GM13976 (cell line): ENCODE measurements around the gene SELE.

ENCODE experiments used
- DNase-seq: peaks from one replicate; pipeline ENCODE4 v3.0.0; 2012; ENCODE audit warnings: low spot score
- CTCF ChIP-seq: IDR thresholded peaks from 2 replicates; pipeline ENCODE4 v1.5.1; 2012; ENCODE audit warnings: borderline replicate concordance, mild to moderate bottlenecking; ENCODE audit not compliant: insufficient read depth; ENCODE audit errors: extremely low read depth, missing control alignments, control extremely low read depth
- in situ Hi-C: fragments of 300-500 bp; cut with MboI; formaldehyde crosslinking; loops from one replicate; pipeline ENCODE4 v1.12.0; 2022; ENCODE audit warnings: low sequenced_read_pairs, mixed read lengths, inconsistent platforms; ENCODE audit not compliant: unreplicated experiment

Gene SELE

GRCh38 chr1:169746550-169746949, 12.7 kb upstream of the SELE start:
- no peak for TF ChIP-seq CTCF
- no peak for DNase-seq
- in situ Hi-C loops = no loop called here

- DNase-seq = no peak
- in situ Hi-C loops = no loop called here
- TF ChIP-seq CTCF = no peak
These were observed 11.4 kb upstream of the SELE start for GRCh38 chr1:169745015-169745861.

GRCh38 chr1:169741666-169742394, 8.0 kb upstream of the SELE start:
- in situ Hi-C loops = no loop called here
- no peak for DNase-seq
- no peak for TF ChIP-seq CTCF

GRCh38 chr1:169739980-169740379, 6.1 kb upstream of the SELE start:
- TF ChIP-seq CTCF = no peak
- DNase-seq = no peak
- in situ Hi-C loops = no loop called here

GRCh38 chr1:169731446-169731845, 2.4 kb downstream of the SELE start:
- DNase-seq = no peak
- in situ Hi-C loops = no loop called here
- TF ChIP-seq CTCF = no peak

GRCh38 chr1:169729991-169730390, 3.9 kb downstream of the SELE start:
- in situ Hi-C loops = no loop called here
- no peak for TF ChIP-seq CTCF
- no peak for DNase-seq
